Ovary (tissue), 3 donors: Measurements from ENCODE around the gene YY1.

ENCODE experiments used
- CTCF ChIP-seq, 3 donors: fragments of 450-650 bp in 2 of 3; fragments of 200-600 bp in 1 of 3; IDR thresholded peaks; one replicate each; pipeline versions ENCODE4 v1.5.1 to v1.8.0; 2016 to 2022; ENCODE audit warnings: antibody characterized with exemption in 3 of 3, mild to moderate bottlenecking in 1 of 3
- POLR2A ChIP-seq: fragments of 450-650 bp; IDR thresholded peaks from one replicate; pipeline ENCODE4 v1.6.1; 2017; ENCODE audit warnings: antibody characterized with exemption, mild to moderate bottlenecking, moderate library complexity
- donor health status: DM: no; HTN: no; CAD: no.

GRCh38 chr14:100307766-100308426, 69.0 kb downstream of the YY1 start:
- TF ChIP-seq CTCF (IDR thresholded peaks at IDR 0.05) (no peak), POLR2A (no peak)
